Activated CD4-positive, alpha-beta memory T cell treated with anti-CD3 and anti-CD28 coated beads, Interleukin-2, amount 10 ng/mL, durations not matched to agents 7 days and 5 days (primary cell): Measurements from ENCODE around the gene CHRNG. TPM values are rescaled to one million over a fixed set of nuclear protein-coding genes. Genes with fewer than 3 reads are reported as not detected.

ENCODE experiments used
- CTCF ChIA-PET: fragments of 350-600 bp; sonication (Branson Sonifier 250); formaldehyde crosslinking; loops from one replicate; lab custom pipeline; 2021; ENCODE audit warnings: antibody characterized with exemption, inconsistent platforms; lab: Charles Lee
- POLR2A ChIA-PET: fragments of 350-600 bp; sonication (Branson Sonifier 250); formaldehyde crosslinking; loops from one replicate; lab custom pipeline; 2021; ENCODE audit warnings: antibody characterized with exemption; lab: Charles Lee
- DNase-seq: peaks from one replicate; pipeline ENCODE4 v3.0.0-alpha.2; 2020
- H3K27ac Mint-ChIP-seq: one replicate; pipeline ENCODE4 v1.8.0; 2021; ENCODE audit warnings: mild to moderate bottlenecking, mixed read lengths
- H3K27me3 Mint-ChIP-seq: one replicate; pipeline ENCODE4 v1.8.0; 2021; ENCODE audit warnings: mixed read lengths
- H3K36me3 Mint-ChIP-seq: one replicate; pipeline ENCODE4 v1.8.0; 2021; ENCODE audit warnings: low read depth, mixed read lengths
- H3K4me1 Mint-ChIP-seq: one replicate; pipeline ENCODE4 v1.8.0; 2021; ENCODE audit warnings: mixed read lengths
- H3K4me3 Mint-ChIP-seq: one replicate; pipeline ENCODE4 v1.8.0; 2021; ENCODE audit warnings: mild to moderate bottlenecking, mixed read lengths
- H3K9me3 Mint-ChIP-seq: one replicate; pipeline ENCODE4 v1.8.0; 2021; ENCODE audit warnings: mixed read lengths
- total RNA-seq, 2 experiments: library from RNA; stranded (reverse); gene quantifications; one replicate each; pipeline ENCODE4 v1.2.3, GENCODE V29; 2021

Gene CHRNG
- total RNA-seq, 2 experiments from 2014 or later, result not detected

DNA sequence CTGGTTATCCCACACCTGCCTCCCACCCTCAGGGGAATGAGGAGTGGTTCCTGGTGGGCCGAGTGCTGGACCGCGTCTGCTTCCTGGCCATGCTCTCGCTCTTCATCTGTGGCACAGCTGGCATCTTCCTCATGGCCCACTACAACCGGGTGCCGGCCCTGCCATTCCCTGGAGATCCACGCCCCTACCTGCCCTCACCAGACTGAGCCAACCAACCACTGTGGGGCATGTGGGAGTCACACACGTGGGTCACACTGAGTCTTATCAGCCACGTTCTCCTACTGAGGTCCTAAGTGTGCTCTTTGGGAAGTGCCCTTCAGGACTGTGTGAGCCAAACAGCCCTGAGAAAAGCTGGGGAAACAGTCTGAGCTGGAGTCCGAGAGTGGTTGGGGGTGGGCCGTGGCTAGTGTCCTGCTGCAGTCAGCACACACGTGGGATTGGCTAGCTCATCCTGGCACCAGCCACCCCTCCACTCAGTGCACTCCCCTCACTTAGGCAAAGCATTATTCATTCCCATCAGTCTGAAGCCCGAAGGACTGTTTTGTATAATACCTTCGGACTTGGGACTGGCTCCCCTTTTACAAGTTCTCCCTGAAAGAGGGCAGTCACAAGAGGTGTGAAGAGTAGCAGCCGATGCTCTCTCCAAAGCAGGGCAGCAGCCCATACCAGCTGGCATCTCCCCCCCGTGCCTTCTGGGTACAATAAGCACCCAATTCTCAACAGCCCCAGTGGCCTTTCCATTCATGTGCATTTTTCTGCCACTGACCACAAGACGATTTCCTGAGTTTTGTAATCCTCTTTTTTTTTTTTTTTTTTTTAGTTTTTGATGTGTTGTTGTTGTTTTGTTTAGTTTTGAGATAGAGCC is 6.3 kb downstream of the CHRNG start:
- Mint-ChIP-seq H3K36me3 (peaks cover 36% of the 10 kb centered on the region), H3K9me3 (no peaks in the 10 kb centered on the region), H3K27me3 (no peaks in the 10 kb centered on the region), H3K4me3 (no peak overlapping the region), H3K27ac (no peak overlapping the region), H3K4me1 (peaks cover 29% of the 10 kb centered on the region)
- CTCF ChIA-PET, result no interaction called here
- POLR2A ChIA-PET, result no interaction called here
- DNase-seq, result no peak

DNA sequence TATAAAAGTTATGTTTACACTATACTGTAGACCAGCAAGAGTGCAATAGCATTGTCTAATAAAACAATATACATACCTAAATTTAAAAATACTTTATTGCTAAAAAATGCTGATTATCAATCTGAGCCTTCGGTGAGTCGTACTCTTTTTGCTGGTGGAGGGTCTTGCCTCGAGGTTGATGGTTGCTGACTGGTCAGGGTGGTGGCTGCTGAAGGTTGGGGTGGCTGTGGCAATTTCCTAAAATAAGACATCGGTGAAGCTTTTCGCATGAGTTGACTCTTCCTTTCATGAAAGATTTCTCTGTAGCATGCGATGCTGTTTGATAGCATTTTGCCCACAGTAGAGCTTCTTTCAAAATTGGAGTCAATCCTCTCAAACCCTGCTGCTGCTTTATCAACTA is 8.5 kb downstream of the CHRNG start:
- POLR2A ChIA-PET, result interaction anchor here (0.6 kb wide), 1 partner anchor 250 kb away, joined by 3 read pairs; no protein-coding TSS in a partner anchor
- no peaks in the 10 kb centered on the region for H3K9me3 Mint-ChIP-seq
- peaks cover 42% of the 10 kb centered on the region for H3K4me1 Mint-ChIP-seq
- H3K27ac Mint-ChIP-seq, result no peak overlapping the region
- H3K36me3 Mint-ChIP-seq, result peaks cover 44% of the 10 kb centered on the region
- H3K27me3 Mint-ChIP-seq, result no peaks in the 10 kb centered on the region
- DNase-seq, result no peak
- CTCF ChIA-PET, result interaction anchor here (1.5 kb wide), 1 partner anchor 27 kb away, joined by 5 read pairs; the partner anchor contains the start of gene PRSS56
- H3K4me3 Mint-ChIP-seq, result no peak overlapping the region

DNA sequence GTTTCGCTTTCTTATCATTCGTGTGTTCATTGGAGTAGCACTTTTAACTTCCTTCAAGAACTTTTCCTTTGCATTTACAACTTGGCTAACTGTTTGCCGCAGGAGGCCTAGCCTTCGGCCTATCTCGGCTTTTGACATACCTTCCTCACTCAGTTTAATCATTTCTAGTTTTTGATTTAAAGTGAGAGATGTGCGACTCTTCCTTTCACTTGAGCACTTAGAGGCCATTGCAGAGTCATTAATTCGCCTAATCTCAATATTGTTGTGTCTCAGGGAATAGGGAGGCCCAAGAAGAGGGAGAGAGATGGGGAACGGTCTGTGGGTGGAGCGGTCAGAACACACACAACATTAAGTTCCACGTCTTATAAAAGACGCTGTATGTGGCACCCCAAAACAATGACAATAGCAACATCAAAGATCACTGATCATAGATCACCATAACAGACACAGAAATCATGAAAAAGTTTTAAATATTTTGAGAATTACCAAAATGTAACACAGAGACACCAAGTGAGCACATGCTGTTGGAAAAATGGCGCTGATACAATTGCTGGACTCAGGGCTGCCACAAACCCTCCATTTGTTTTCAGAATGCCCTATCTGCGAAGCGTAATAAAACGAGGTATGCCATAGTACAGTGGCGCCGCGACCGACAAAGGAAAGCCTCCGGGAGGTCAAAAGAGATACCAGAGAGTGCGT is 10.3 kb downstream of the CHRNG start:
- ChIA-PET POLR2A (interaction anchor here (0.7 to 1.5 kb wide), 11 partner anchors 12 to 533 kb away, joined by 3 to 14 read pairs (median 4); partner anchors contain the start of gene INPP5D), CTCF (interaction anchor here (1.1 kb wide), 1 partner anchor 13 kb away, joined by 4 read pairs; no protein-coding TSS in a partner anchor)
- Mint-ChIP-seq H3K9me3 (no peaks in the 10 kb centered on the region), H3K4me3 (peak overlapping the region; percentile 95), H3K4me1 (peaks cover 60% of the 10 kb centered on the region), H3K27me3 (no peaks in the 10 kb centered on the region), H3K27ac (peak overlapping the region; percentile 99), H3K36me3 (peaks cover 51% of the 10 kb centered on the region)
- DNase-seq, result no peak

GRCh38 chr2:232550354-232551249 is 11.1 kb downstream of the CHRNG start, which contains the start of the genes EIF4E2 and TIGD1:
Gene EIF4E2, plus strand, starts transcription at chr2:232550689. Its CDS starts 36 bp downstream, at chr2:232550725.
Gene TIGD1, minus strand, starts transcription at chr2:232550557. Its CDS starts 675 bp downstream, at chr2:232549882.
- ChIA-PET CTCF (interaction anchor here (1.1 kb wide), 1 partner anchor 12 kb away, joined by 4 read pairs; no protein-coding TSS in a partner anchor), POLR2A (interaction anchor here (0.6 to 1.5 kb wide), 19 partner anchors 9 to 1288 kb away, joined by 3 to 14 read pairs (median 4); partner anchors contain the start of genes CHRNG, EFHD1 and INPP5D)
- no peaks in the 10 kb centered on the region for H3K27me3 Mint-ChIP-seq
- peaks cover 56% of the 10 kb centered on the region for H3K36me3 Mint-ChIP-seq
- peak; percentile 92 for DNase-seq
- peaks cover 67% of the 10 kb centered on the region for H3K4me1 Mint-ChIP-seq
- H3K27ac Mint-ChIP-seq, result peak within 1 kb of the TSS; percentile 99
- H3K4me3 Mint-ChIP-seq, result peak within 1 kb of the TSS; percentile 95
- no peaks in the 10 kb centered on the region for H3K9me3 Mint-ChIP-seq

DNA sequence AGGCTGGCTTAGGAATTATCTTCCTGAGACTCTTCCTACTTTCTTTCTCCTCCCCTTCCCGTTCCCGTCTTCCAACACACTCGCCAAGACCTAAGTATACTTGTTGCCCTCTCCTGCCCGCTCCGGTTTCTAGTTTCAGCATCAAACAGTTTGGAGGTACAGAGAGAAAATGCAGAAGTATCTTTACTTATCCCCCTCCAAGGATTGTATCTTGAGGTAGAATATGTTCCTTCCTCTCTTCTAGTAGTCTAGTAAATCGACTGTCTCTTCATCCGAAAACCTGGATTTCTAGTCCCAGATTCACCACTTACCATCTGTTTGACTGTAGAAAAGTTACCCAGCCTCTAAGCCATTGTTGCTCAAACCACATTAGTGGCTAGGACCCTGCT is 11.8 kb downstream of the CHRNG start:
- H3K4me1 Mint-ChIP-seq, result peaks cover 72% of the 10 kb centered on the region
- no peak for DNase-seq
- POLR2A ChIA-PET, result interaction anchor here (0.6 to 1.5 kb wide), 18 partner anchors 9 to 1288 kb away, joined by 3 to 14 read pairs (median 4); partner anchors contain the start of genes CHRNG, EFHD1 and INPP5D
- H3K9me3 Mint-ChIP-seq, result no peaks in the 10 kb centered on the region
- peaks cover 60% of the 10 kb centered on the region for H3K36me3 Mint-ChIP-seq
- CTCF ChIA-PET, result no interaction called here
- H3K27ac Mint-ChIP-seq, result peak overlapping the region; percentile 99
- no peaks in the 10 kb centered on the region for H3K27me3 Mint-ChIP-seq
- H3K4me3 Mint-ChIP-seq, result peak overlapping the region; percentile 95

- peaks cover 60% of the 10 kb centered on the region for H3K36me3 Mint-ChIP-seq
- no peaks in the 10 kb centered on the region for H3K9me3 Mint-ChIP-seq
- ChIA-PET CTCF (no interaction called here), POLR2A (no interaction called here)
- H3K4me3 Mint-ChIP-seq, result peak overlapping the region; percentile 95
- H3K27me3 Mint-ChIP-seq, result no peaks in the 10 kb centered on the region
- H3K27ac Mint-ChIP-seq, result peak overlapping the region; percentile 99
- H3K4me1 Mint-ChIP-seq, result peaks cover 73% of the 10 kb centered on the region
- no peak for DNase-seq
These were observed 12.3 kb downstream of the CHRNG start for GRCh38 chr2:232551776-232552175.

GRCh38 chr2:232556426-232556825 is 16.9 kb downstream of the CHRNG start:
- peaks cover 64% of the 10 kb centered on the region for H3K36me3 Mint-ChIP-seq
- H3K4me3 Mint-ChIP-seq, result no peak overlapping the region
- H3K27ac Mint-ChIP-seq, result peak overlapping the region; percentile 21
- peaks cover 48% of the 10 kb centered on the region for H3K4me1 Mint-ChIP-seq
- ChIA-PET CTCF (no interaction called here), POLR2A (no interaction called here)
- no peaks in the 10 kb centered on the region for H3K27me3 Mint-ChIP-seq
- DNase-seq, result no peak
- H3K9me3 Mint-ChIP-seq, result no peaks in the 10 kb centered on the region

DNA sequence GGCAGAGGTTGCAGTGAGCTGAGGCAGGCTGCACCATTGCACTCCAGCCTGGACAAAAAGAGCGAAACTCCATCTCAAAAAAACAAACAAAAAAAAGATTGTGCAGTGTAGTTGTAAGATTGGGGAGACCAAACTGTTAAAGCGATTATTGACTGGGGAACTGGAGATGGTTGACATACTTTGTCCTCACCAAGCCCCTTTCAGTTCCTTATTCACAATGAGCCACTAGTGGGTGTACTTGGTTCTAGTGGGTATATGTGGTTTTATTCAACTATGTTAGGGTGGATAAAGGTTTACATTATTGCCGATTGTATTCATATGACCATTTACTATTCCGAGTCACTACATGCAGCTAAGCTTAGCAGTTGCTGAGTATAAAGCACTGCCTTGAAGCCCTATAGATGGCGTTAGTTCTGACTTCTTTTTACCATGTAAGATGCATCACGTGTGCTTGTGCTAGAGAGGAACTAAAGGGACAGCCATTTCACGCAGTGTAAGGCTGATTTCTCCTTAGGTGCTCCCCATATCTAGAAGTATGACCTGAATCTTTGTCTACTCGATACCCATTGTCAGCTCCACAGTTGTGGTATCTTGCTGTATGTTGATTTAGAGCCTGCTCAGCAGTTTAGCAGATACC is 23.1 kb downstream of the CHRNG start:
- Mint-ChIP-seq H3K27ac (no peak overlapping the region), H3K27me3 (no peaks in the 10 kb centered on the region), H3K4me3 (no peak overlapping the region), H3K4me1 (peaks cover 13% of the 10 kb centered on the region), H3K36me3 (peaks cover 64% of the 10 kb centered on the region), H3K9me3 (no peaks in the 10 kb centered on the region)
- POLR2A ChIA-PET, result interaction anchor here (0.6 to 2.9 kb wide), 3 partner anchors 9 to 329 kb away, joined by 3 to 14 read pairs (median 4); partner anchors contain the start of genes EIF4E2 and TIGD1
- DNase-seq, result no peak
- CTCF ChIA-PET, result interaction anchor here (0.7 to 1.9 kb wide), 3 partner anchors 8 to 43 kb away, joined by 3 to 4 read pairs (median 4); partner anchors contain the start of genes EIF4E2 and TIGD1

GRCh38 chr2:232563580-232563979 is 24.1 kb downstream of the CHRNG start:
- H3K9me3 Mint-ChIP-seq, result no peaks in the 10 kb centered on the region
- peaks cover 68% of the 10 kb centered on the region for H3K36me3 Mint-ChIP-seq
- H3K27me3 Mint-ChIP-seq, result no peaks in the 10 kb centered on the region
- H3K4me3 Mint-ChIP-seq, result no peak overlapping the region
- H3K27ac Mint-ChIP-seq, result no peak overlapping the region
- H3K4me1 Mint-ChIP-seq, result peaks cover 15% of the 10 kb centered on the region
- no peak for DNase-seq
- POLR2A ChIA-PET, result interaction anchor here (0.6 to 2.9 kb wide), 4 partner anchors 10 to 846 kb away, joined by 3 to 14 read pairs (median 4); partner anchors contain the start of genes EIF4E2 and TIGD1
- CTCF ChIA-PET, result interaction anchor here (0.9 to 1.9 kb wide), 2 partner anchors 9 to 13 kb away, joined by 3 to 4 read pairs; partner anchors contain the start of genes EIF4E2 and TIGD1

GRCh38 chr2:232567721-232568120 is 28.2 kb downstream of the CHRNG start:
- H3K36me3 Mint-ChIP-seq, result peaks cover 72% of the 10 kb centered on the region
- H3K4me1 Mint-ChIP-seq, result peaks cover 15% of the 10 kb centered on the region
- H3K27me3 Mint-ChIP-seq, result no peaks in the 10 kb centered on the region
- ChIA-PET CTCF (no interaction called here), POLR2A (interaction anchor here (1.1 kb wide), 1 partner anchor 17 kb away, joined by 5 read pairs; the partner anchor contains the start of genes EIF4E2 and TIGD1)
- no peaks in the 10 kb centered on the region for H3K9me3 Mint-ChIP-seq
- H3K27ac Mint-ChIP-seq, result peak overlapping the region; percentile 5
- no peak for DNase-seq
- H3K4me3 Mint-ChIP-seq, result no peak overlapping the region

DNA sequence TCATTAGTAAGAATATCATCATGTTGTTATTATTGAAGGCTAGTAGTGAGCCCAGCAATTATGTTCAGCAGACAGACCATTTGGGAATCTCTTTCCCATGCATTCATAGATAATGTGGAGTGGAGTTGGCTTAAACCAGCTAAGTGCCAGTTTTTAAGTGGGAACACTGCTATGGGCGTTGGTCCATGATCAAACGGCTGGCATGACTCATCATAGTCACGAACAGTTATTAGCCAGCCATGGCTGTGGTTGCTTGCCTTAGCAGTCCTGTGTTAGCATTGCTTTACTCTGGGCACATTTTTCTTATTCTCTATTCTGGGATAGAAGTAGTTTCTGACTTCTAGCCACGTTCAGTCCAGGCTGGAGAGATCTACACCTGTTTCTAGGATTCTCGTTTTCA is 28.7 kb downstream of the CHRNG start:
- CTCF ChIA-PET, result no interaction called here

More for the DNA sequence above, 28.7 kb downstream of the CHRNG start:
- H3K27ac Mint-ChIP-seq, result peak overlapping the region; percentile 5
- H3K9me3 Mint-ChIP-seq, result no peaks in the 10 kb centered on the region
- no peak overlapping the region for H3K4me3 Mint-ChIP-seq
- H3K27me3 Mint-ChIP-seq, result no peaks in the 10 kb centered on the region
- no peak for DNase-seq
- POLR2A ChIA-PET, result interaction anchor here (1.1 kb wide), 2 partner anchors 18 kb away, joined by 4 to 5 read pairs; partner anchors contain the start of genes EIF4E2 and TIGD1
- H3K36me3 Mint-ChIP-seq, result peaks cover 69% of the 10 kb centered on the region
- peaks cover 10% of the 10 kb centered on the region for H3K4me1 Mint-ChIP-seq
